WI38 (cell line): Measurements from ENCODE around the gene GPR132.
"Not testable (repeated sequence)": the region's sequence is repeated elsewhere in the genome, so short reads cannot be mapped to it uniquely, and the experiment has no call there.

Experiments used
- H3K4me3 ChIP-seq: 2 replicates; pipeline ENCODE4 v1.5.1; 2011; ENCODE audit warnings: low read depth, mild to moderate bottlenecking, control low read depth, low read length
- TF ChIP-seq, protein P1 (sequence below): IDR thresholded peaks from 2 replicates; pipeline ENCODE4 v1.5.1; 2012; ENCODE audit warnings: low read depth, mild to moderate bottlenecking, control low read depth, low read length

GPR132 gene, protein sequence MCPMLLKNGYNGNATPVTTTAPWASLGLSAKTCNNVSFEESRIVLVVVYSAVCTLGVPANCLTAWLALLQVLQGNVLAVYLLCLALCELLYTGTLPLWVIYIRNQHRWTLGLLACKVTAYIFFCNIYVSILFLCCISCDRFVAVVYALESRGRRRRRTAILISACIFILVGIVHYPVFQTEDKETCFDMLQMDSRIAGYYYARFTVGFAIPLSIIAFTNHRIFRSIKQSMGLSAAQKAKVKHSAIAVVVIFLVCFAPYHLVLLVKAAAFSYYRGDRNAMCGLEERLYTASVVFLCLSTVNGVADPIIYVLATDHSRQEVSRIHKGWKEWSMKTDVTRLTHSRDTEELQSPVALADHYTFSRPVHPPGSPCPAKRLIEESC

DNA sequence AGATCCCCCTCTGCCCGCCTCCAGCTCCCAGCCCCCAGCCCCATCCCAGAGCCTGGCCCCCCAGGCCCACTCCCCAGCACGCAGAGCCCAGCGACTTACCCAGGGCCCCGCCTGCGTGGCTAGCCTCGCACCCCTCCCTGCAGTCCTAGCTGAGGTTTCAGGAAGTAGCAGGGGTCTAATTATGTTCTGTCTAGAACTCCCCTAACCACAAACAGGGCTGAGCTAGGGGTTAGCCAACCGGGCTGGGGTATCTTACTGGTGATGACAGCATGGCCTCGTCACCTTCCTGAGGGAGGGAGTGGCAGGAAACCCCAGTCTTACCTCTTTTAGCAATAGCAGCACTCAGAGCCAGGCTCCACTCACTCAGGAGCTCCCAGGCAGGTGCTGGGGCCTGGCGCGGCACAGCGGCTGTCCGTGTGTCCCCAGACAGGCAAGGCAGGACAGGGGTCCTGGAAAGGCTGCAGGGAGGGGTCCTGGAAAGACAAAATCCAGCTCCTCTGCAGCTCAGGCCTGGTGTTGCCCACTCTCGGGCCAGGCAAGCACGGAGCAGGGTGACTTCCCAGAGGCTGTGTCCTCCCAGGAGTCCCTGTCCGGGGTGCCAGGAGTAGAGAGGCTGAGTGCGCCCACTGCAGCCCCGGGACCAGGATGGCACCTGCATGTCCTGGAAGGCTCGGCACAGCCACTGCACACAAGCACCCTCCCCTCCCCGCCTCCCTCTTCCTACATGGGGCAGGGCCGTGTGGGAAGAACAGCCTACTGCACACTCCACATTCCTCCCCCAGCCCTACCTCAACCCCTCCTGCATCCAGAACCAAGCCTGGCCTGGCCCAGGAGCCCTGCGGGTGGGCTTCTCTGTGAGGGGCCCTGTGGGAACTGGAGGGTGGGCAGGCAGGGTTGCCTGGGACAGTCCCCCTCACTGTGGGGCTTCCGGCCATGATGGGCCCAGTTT is at the start of gene GPR132:
Gene GPR132 (minus strand): TSS at position 151 of the 949 bp plus-strand sequence. CDS start 10,010 bp downstream, outside the sequence.
- TF ChIP-seq, protein P1, sequence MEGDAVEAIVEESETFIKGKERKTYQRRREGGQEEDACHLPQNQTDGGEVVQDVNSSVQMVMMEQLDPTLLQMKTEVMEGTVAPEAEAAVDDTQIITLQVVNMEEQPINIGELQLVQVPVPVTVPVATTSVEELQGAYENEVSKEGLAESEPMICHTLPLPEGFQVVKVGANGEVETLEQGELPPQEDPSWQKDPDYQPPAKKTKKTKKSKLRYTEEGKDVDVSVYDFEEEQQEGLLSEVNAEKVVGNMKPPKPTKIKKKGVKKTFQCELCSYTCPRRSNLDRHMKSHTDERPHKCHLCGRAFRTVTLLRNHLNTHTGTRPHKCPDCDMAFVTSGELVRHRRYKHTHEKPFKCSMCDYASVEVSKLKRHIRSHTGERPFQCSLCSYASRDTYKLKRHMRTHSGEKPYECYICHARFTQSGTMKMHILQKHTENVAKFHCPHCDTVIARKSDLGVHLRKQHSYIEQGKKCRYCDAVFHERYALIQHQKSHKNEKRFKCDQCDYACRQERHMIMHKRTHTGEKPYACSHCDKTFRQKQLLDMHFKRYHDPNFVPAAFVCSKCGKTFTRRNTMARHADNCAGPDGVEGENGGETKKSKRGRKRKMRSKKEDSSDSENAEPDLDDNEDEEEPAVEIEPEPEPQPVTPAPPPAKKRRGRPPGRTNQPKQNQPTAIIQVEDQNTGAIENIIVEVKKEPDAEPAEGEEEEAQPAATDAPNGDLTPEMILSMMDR, result no peak

DNA sequence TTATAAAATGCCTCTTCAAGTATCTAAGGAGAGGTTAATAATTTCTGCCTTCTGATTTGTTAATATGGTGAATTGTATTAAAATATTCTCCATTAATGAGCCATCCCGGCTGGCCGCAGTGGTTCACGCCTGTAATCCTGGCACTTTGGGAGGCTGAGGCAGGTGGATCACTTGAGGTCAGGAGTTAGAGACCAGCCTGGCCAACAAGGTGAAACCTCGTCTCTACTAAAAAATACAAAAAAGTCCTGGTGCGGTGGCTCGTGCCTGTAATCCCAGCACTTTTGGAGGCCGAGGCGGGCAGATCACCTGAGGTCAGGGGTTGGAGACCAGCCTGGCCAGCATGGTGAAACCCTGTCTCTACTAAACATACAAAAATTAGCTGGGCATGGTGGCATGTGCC is 44.0 kb upstream of the GPR132 start:
- not testable (repeated sequence) for H3K4me3 ChIP-seq

More for the DNA sequence above, at the start of gene GPR132:
- no peak within 1 kb of the TSS for H3K4me3 ChIP-seq

DNA sequence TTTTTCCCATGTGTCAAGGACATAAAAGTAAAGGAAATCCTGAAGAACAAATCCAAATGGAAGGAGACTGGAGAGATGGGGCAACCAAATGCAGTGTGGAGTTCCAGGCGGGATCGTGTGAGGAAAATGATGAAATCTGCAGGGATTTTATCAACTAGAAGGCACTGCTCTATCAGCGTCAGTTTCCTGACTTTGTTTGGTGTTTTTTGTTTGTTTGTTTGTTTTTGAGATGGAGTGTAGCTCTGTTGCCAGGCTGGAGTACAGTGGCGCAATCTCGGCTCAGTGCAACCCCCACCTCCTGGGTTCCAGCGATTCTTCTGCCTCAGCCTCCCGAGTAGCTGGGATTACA is 43.3 kb upstream of the GPR132 start:
- H3K4me3 ChIP-seq, result no peak overlapping the region
- TF ChIP-seq, protein P1, result no peak

DNA sequence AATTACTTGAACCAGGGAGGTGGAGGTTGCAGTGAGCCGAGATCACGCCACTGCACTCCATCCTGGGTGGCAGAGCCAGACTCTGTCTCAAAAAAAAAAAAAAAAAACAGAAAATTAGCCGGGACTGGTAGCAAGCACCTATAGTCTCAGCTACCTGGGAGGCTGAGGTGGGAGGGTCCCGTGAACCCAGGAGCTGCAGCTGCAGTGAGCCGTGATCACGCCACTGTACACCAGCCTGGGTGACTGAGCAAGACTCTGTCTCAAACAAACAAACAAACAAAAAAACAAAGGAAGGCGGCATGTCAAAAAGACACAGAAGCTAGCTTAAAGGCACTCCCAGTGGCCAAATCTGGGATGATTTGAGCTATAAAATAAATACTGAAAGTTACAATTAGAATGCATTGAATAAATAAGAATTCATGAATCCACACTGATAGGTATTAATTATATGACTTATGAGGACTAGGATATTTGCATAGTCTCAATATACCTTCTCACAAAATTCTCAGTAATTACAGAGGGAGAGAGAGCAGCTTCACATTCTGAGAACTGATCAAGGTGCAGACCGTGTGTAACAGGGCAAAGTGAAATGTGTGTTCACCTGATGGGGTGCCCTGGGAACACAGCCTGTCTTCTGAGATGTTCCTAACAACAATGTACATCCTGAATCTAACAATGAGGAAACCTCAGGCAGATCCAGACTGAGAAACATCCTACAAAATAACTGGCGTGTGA is 42.7 kb upstream of the GPR132 start:
- TF ChIP-seq, protein P1, result no peak
- H3K4me3 ChIP-seq, result no peak overlapping the region

DNA sequence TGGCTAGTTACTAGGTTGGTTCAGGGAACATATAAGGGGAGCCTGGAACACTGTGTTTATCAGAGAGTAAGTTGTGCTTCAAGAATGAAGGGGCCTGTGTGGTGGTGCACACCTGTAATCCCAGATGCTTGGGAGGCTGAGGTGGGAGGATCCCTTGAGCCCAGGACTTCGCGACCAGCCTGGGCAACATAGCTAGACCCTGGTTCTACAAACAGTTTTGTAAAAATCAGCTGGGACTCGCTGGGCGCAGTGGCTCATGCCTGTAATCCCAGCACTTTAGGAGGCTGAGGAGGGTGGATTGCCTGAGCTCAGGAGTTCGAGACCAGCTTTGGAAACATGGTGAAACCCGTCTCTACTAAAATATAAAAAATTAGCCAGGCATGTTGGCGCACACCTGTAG is 42.1 kb upstream of the GPR132 start:
- TF ChIP-seq, protein P1, result no peak
- no peak overlapping the region for H3K4me3 ChIP-seq

GRCh38 chr14:105105158-105105557 is 39.9 kb upstream of the GPR132 start:
- TF ChIP-seq, protein P1, result no peak
- no peak overlapping the region for H3K4me3 ChIP-seq

- H3K4me3 ChIP-seq, result no peak overlapping the region
- TF ChIP-seq, protein P1, result no peak
Measured at GRCh38 chr14:105102893-105103292, 37.7 kb upstream of the GPR132 start.
